MM.1S (cell line): Measurements from ENCODE around the gene DDHD1.

ENCODE experiments used
- CTCF ChIP-seq: fragments of 300-600 bp; sonication (generic); IDR thresholded peaks from 2 replicates; pipeline ENCODE4 v1.5.1; 2016; ENCODE audit warnings: antibody characterized with exemption, low read length, mixed read lengths
- EZH2 ChIP-seq: fragments of 300-600 bp; sonication (generic); optimal IDR thresholded peaks from 2 replicates; pipeline ENCODE3; 2017; ENCODE audit warnings: low read depth, mild to moderate bottlenecking, antibody characterized with exemption, low read length, mixed read lengths
- EZH2phosphoT487 ChIP-seq: fragments of 300-600 bp; sonication (generic); IDR thresholded peaks from 2 replicates; pipeline ENCODE4 v1.6.1; 2018; ENCODE audit warnings: antibody characterized with exemption, low read length

GRCh38 chr14:53192052-53192760, 39.1 kb upstream of the DDHD1 start:
- TF ChIP-seq CTCF, result no peak
- TF ChIP-seq EZH2, result no peak
- TF ChIP-seq EZH2phosphoT487, result no peak
